SK-N-SH treated with all-trans-retinoic acid at 6 μM for 48 hours (cell line): ENCODE results near the gene AOPEP.

Source experiments
- ATAC-seq: fragments of 200-7000 bp; cut with Tn5 transposase; 3 replicates; pipeline ENCODE4 v1.9.1; 2020; ENCODE audit warnings: mild to moderate bottlenecking, moderate library complexity
- BACH2 ChIP-seq: fragments of 250-450 bp; sonication (Bioruptor Pico); IDR thresholded peaks from 2 replicates; pipeline ENCODE4 v1.9.0; 2021; ENCODE audit warnings: mild to moderate bottlenecking, borderline replicate concordance
- CSDC2 ChIP-seq: fragments of 250-450 bp; sonication (Bioruptor Pico); IDR thresholded peaks from 2 replicates; pipeline ENCODE4 v1.5.0; 2020; ENCODE audit warnings: mild to moderate bottlenecking, moderate library complexity
- ESRRG ChIP-seq: fragments of 250-450 bp; sonication (Bioruptor Pico); IDR thresholded peaks from 2 replicates; pipeline ENCODE4 v1.6.1; 2021; ENCODE audit warnings: mild to moderate bottlenecking
- GLIS3 ChIP-seq: fragments of 250-450 bp; sonication (Bioruptor Pico); IDR thresholded peaks from 2 replicates; pipeline ENCODE4 v1.5.0; 2020; ENCODE audit warnings: mild to moderate bottlenecking, moderate library complexity
- ISL1 ChIP-seq: fragments of 250-450 bp; sonication (Bioruptor Pico); IDR thresholded peaks from 2 replicates; pipeline ENCODE4 v2.1.2; 2022; ENCODE audit warnings: mild to moderate bottlenecking, moderate library complexity
- PPARA ChIP-seq: fragments of 250-450 bp; sonication (Bioruptor Pico); IDR thresholded peaks from 2 replicates; pipeline ENCODE4 v1.5.0; 2020; ENCODE audit warnings: mild to moderate bottlenecking, borderline replicate concordance
- RARB ChIP-seq: fragments of 250-450 bp; sonication (Bioruptor Pico); IDR thresholded peaks from 2 replicates; pipeline ENCODE4 v1.8.0; 2021; ENCODE audit warnings: mild to moderate bottlenecking, moderate library complexity
- TCF4 ChIP-seq: fragments of 250-450 bp; sonication (Bioruptor Pico); IDR thresholded peaks from 2 replicates; pipeline ENCODE4 v1.8.0; 2021; ENCODE audit warnings: mild to moderate bottlenecking, moderate library complexity, borderline replicate concordance
- ZC3H10 ChIP-seq: fragments of 250-450 bp; sonication (Bioruptor Pico); IDR thresholded peaks from 2 replicates; pipeline ENCODE4 v1.5.1; 2021; ENCODE audit warnings: mild to moderate bottlenecking, moderate library complexity
- ZFP3 ChIP-seq: fragments of 250-450 bp; sonication (Bioruptor Pico); IDR thresholded peaks from 2 replicates; pipeline ENCODE4 v1.5.0; 2020; ENCODE audit warnings: mild to moderate bottlenecking, moderate library complexity
- ZNF565 ChIP-seq: fragments of 450-650 bp; formaldehyde crosslinking; conservative IDR thresholded peaks from 2 replicates; pipeline ENCODE4 v1.5.0; 2020; ENCODE audit warnings: low read depth, mild to moderate bottlenecking, moderate library complexity
- ZNF8 ChIP-seq: fragments of 450-650 bp; formaldehyde crosslinking; IDR thresholded peaks from 2 replicates; pipeline ENCODE4 v1.5.0; 2020; ENCODE audit warnings: mild to moderate bottlenecking, moderate library complexity
- TF ChIP-seq, protein P1 (sequence below): fragments of 250-450 bp; sonication (Bioruptor Pico); IDR thresholded peaks from 2 replicates; pipeline ENCODE4 v1.5.1; 2020; ENCODE audit warnings: low read depth, mild to moderate bottlenecking, moderate library complexity
- TF ChIP-seq, protein P2 (sequence below): fragments of 250-450 bp; sonication (Bioruptor Pico); IDR thresholded peaks from 2 replicates; pipeline ENCODE4 v1.8.0; 2021; ENCODE audit warnings: low read depth, mild to moderate bottlenecking, moderate library complexity, borderline replicate concordance
- TF ChIP-seq, protein P3 (sequence below): fragments of 250-450 bp; sonication (Bioruptor Pico); IDR thresholded peaks from 2 replicates; pipeline ENCODE4 v1.8.0; 2020; ENCODE audit warnings: mild to moderate bottlenecking, moderate library complexity, borderline replicate concordance
- TF ChIP-seq, protein P4 (sequence below): fragments of 250-450 bp; sonication (Bioruptor Pico); IDR thresholded peaks from 2 replicates; pipeline ENCODE4 v1.5.1; 2021; ENCODE audit warnings: mild to moderate bottlenecking, moderate library complexity
- TF ChIP-seq, protein P5 (sequence below): fragments of 250-450 bp; sonication (Bioruptor Pico); IDR thresholded peaks from 2 replicates; pipeline ENCODE4 v1.5.0; 2020; ENCODE audit warnings: mild to moderate bottlenecking, moderate library complexity

Gene AOPEP

DNA sequence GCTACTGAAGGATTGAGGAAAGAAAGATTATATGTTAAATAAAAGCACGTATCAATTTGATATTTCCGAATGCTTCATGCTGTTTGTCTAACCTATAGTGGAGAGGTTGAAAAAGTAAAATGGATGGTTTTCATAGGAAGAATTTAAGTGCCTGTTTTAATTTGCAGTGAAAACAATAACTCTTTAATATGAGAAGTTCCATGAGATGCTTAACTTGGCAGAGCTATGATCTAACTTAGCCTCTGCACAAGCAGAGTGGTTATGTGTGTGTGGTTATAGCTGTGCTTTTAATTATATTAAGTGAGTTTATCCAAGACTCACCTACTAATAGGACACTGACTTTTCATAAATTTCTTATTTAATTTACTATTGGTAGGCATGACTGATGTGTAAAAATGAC, 57.4 kb downstream of the AOPEP start:
- TF ChIP-seq CSDC2 (CRISPR knock-in tag) = no peak
- TF ChIP-seq PPARA (CRISPR knock-in tag) = no peak
- TF ChIP-seq, protein P1, sequence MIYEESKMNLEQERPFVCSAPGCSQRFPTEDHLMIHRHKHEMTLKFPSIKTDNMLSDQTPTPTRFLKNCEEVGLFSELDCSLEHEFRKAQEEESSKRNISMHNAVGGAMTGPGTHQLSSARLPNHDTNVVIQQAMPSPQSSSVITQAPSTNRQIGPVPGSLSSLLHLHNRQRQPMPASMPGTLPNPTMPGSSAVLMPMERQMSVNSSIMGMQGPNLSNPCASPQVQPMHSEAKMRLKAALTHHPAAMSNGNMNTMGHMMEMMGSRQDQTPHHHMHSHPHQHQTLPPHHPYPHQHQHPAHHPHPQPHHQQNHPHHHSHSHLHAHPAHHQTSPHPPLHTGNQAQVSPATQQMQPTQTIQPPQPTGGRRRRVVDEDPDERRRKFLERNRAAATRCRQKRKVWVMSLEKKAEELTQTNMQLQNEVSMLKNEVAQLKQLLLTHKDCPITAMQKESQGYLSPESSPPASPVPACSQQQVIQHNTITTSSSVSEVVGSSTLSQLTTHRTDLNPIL (CRISPR knock-in tag) = no peak
- TF ChIP-seq RARB (CRISPR knock-in tag) = no peak
- TF ChIP-seq GLIS3 (CRISPR knock-in tag) = no peak
- TF ChIP-seq, protein P2, sequence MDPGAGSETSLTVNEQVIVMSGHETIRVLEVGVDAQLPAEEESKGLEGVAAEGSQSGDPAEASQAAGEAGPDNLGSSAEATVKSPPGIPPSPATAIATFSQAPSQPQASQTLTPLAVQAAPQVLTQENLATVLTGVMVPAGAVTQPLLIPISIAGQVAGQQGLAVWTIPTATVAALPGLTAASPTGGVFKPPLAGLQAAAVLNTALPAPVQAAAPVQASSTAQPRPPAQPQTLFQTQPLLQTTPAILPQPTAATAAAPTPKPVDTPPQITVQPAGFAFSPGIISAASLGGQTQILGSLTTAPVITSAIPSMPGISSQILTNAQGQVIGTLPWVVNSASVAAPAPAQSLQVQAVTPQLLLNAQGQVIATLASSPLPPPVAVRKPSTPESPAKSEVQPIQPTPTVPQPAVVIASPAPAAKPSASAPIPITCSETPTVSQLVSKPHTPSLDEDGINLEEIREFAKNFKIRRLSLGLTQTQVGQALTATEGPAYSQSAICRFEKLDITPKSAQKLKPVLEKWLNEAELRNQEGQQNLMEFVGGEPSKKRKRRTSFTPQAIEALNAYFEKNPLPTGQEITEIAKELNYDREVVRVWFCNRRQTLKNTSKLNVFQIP (CRISPR knock-in tag) = no peak
- TF ChIP-seq ISL1 (CRISPR knock-in tag) = peak; percentile 66
- TF ChIP-seq ZNF565 (CRISPR knock-in tag) = no peak
- TF ChIP-seq ZFP3 (CRISPR knock-in tag) = peak; percentile 20; the same call in 1 of the 2 replicates
- TF ChIP-seq ZC3H10 = 0 out of 2 replicates have a peak, but pooled peaks have one; percentile 51
- TF ChIP-seq BACH2 (CRISPR knock-in tag) = no peak

DNA sequence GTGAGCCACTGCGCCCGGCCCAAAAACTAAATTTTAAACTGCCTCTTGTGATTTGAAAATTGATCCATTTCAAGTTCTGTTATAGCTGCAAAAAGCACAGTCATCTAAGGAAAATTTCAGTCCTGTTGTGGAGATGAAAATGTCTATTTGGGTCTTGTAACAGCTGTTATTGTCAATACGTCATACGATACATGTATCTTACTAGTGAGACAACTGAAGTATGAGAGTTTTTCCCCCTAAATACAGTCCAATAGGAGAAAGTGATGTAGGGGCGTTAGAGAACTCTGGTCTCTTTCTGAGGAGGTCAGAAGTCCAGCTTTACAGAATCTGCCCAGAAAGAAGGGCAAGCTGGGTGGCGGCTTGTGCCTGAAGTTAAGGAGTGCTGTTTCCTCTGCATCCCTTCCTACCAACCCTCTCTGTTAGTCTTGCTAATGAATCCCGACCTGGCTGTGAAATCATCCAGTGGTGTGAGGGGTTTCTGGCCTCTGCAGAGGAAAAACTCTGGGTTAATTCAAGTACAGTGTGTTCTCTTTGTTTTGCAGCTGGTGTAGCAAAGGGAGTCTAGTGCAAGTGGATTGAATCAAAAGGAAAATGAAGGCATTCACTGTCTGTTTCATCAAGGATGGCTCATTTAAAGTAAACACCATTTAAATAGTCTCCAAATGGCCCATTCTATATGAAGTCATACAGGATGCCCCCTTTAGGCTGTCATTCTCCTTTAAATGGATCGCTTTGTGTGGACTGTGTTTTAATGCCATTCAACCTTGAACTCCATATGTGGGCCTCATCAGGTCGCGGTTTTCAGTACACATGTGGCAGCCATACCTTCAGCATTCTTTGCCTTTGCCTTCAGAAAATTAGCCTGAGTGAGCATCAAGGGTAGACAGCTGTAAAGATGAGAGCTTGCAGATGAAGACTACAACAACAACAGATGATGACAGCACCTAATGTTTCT, 59.0 kb downstream of the AOPEP start:
- ATAC-seq = no peak

More for the DNA sequence above, 57.4 kb downstream of the AOPEP start:
- no peak for ATAC-seq

DNA sequence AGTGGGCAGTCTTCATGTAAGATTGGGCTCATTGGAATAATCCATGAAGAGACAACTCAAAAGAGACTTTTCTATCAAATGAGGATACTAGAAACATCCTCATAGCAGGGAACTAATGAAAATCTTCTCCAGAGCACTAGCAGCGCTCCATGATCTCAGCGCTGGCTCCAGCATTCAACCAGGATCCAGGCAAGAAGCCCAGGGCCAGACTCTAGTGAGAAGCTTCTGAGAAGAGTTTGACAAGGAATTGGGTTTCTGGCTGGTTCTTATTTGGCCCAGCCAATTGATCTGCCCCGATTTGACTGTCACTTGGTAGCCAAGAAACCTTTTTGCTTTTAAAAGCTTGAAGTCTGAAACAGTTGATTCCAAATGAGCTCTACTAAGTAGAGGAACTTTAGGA, 60.1 kb downstream of the AOPEP start:
- TF ChIP-seq ZNF8 (CRISPR knock-in tag) (no peak), ZNF565 (CRISPR knock-in tag) (no peak), RARB (CRISPR knock-in tag) (no peak), GLIS3 (CRISPR knock-in tag) (no peak), TCF4 (CRISPR knock-in tag) (no peak), CSDC2 (CRISPR knock-in tag) (no peak), ZC3H10 (no peak)
- TF ChIP-seq, protein P3, sequence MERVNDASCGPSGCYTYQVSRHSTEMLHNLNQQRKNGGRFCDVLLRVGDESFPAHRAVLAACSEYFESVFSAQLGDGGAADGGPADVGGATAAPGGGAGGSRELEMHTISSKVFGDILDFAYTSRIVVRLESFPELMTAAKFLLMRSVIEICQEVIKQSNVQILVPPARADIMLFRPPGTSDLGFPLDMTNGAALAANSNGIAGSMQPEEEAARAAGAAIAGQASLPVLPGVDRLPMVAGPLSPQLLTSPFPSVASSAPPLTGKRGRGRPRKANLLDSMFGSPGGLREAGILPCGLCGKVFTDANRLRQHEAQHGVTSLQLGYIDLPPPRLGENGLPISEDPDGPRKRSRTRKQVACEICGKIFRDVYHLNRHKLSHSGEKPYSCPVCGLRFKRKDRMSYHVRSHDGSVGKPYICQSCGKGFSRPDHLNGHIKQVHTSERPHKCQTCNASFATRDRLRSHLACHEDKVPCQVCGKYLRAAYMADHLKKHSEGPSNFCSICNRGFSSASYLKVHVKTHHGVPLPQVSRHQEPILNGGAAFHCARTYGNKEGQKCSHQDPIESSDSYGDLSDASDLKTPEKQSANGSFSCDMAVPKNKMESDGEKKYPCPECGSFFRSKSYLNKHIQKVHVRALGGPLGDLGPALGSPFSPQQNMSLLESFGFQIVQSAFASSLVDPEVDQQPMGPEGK (CRISPR knock-in tag) = no peak
- TF ChIP-seq, protein P1 (CRISPR knock-in tag) = no peak
- TF ChIP-seq, protein P4, sequence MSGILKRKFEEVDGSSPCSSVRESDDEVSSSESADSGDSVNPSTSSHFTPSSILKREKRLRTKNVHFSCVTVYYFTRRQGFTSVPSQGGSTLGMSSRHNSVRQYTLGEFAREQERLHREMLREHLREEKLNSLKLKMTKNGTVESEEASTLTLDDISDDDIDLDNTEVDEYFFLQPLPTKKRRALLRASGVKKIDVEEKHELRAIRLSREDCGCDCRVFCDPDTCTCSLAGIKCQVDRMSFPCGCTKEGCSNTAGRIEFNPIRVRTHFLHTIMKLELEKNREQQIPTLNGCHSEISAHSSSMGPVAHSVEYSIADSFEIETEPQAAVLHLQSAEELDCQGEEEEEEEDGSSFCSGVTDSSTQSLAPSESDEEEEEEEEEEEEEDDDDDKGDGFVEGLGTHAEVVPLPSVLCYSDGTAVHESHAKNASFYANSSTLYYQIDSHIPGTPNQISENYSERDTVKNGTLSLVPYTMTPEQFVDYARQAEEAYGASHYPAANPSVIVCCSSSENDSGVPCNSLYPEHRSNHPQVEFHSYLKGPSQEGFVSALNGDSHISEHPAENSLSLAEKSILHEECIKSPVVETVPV (CRISPR knock-in tag) = no peak
- ATAC-seq = no peak

More for the DNA sequence above, 59.0 kb downstream of the AOPEP start:
- no peak for TF ChIP-seq GLIS3 (CRISPR knock-in tag)
- TF ChIP-seq RARB (CRISPR knock-in tag) = no peak
- TF ChIP-seq, protein P3 (CRISPR knock-in tag) = no peak
- no peak for TF ChIP-seq ESRRG (CRISPR knock-in tag)
- TF ChIP-seq ZNF565 (CRISPR knock-in tag) = no peak
- no peak for TF ChIP-seq PPARA (CRISPR knock-in tag)
- no peak for TF ChIP-seq ZFP3 (CRISPR knock-in tag)
- no peak for TF ChIP-seq BACH2 (CRISPR knock-in tag)
- TF ChIP-seq, protein P5, sequence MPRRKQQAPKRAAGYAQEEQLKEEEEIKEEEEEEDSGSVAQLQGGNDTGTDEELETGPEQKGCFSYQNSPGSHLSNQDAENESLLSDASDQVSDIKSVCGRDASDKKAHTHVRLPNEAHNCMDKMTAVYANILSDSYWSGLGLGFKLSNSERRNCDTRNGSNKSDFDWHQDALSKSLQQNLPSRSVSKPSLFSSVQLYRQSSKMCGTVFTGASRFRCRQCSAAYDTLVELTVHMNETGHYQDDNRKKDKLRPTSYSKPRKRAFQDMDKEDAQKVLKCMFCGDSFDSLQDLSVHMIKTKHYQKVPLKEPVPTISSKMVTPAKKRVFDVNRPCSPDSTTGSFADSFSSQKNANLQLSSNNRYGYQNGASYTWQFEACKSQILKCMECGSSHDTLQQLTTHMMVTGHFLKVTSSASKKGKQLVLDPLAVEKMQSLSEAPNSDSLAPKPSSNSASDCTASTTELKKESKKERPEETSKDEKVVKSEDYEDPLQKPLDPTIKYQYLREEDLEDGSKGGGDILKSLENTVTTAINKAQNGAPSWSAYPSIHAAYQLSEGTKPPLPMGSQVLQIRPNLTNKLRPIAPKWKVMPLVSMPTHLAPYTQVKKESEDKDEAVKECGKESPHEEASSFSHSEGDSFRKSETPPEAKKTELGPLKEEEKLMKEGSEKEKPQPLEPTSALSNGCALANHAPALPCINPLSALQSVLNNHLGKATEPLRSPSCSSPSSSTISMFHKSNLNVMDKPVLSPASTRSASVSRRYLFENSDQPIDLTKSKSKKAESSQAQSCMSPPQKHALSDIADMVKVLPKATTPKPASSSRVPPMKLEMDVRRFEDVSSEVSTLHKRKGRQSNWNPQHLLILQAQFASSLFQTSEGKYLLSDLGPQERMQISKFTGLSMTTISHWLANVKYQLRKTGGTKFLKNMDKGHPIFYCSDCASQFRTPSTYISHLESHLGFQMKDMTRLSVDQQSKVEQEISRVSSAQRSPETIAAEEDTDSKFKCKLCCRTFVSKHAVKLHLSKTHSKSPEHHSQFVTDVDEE (CRISPR knock-in tag) = no peak
- TF ChIP-seq, all 23 proteins: peak for 0
